Endothelial cell of umbilical vein (primary cell): ENCODE measurements around the gene HDAC9. TPM values are rescaled to one million over a fixed set of nuclear protein-coding genes. Genes with fewer than 3 reads are reported as not detected.

ENCODE experiments used
- BruUV-seq: library from RNA; stranded (reverse); fragments of 400-500 nt; replicated peaks from 2 replicates; lab custom pipeline; 2021; lab: Mats Ljungman, UMichigan
- CTCF ChIA-PET: fragments of 300-600, 350-600 bp; sonication (Branson Sonifier 250); formaldehyde crosslinking; loops from one replicate; lab custom pipeline; 2021; ENCODE audit warnings: antibody characterized with exemption, inconsistent platforms; lab: Charles Lee
- POLR2A ChIA-PET: fragments of 300-600, 350-600 bp; sonication (Branson Sonifier 250); formaldehyde crosslinking; loops from one replicate; lab custom pipeline; 2021; ENCODE audit warnings: antibody characterized with exemption, inconsistent platforms; lab: Charles Lee
- DNase-seq: peaks from one replicate; pipeline ENCODE4 v3.0.0-alpha.2; 2011; ENCODE audit warnings: low read depth, low spot score
- FAIRE-seq: peaks from 2 replicates; lab custom pipeline; 2011; peaks lifted over from hg19 to GRCh38; lab: Jason Lieb, UNC
- H2AFZ ChIP-seq: 2 replicates; pipeline ENCODE4 v1.6.0; 2012; ENCODE audit warnings: low read depth, low read length, control low read depth, inconsistent platforms
- H3K27ac ChIP-seq: 2 replicates; pipeline ENCODE4 v1.5.1; 2011; ENCODE audit warnings: low read depth, mild to moderate bottlenecking, control low read depth, low read length, moderate library complexity; ENCODE audit not compliant: insufficient read depth
- H3K27me3 ChIP-seq, 2 experiments: 2 replicates each; pipeline versions ENCODE4 v1.6.0 to v1.6.1; 2011; ENCODE audit warnings: low read length in 2 of 2, mixed read lengths in 1 of 2; ENCODE audit not compliant: control insufficient read depth in 2 of 2, insufficient read depth in 2 of 2
- H3K36me3 ChIP-seq, 2 experiments: 2 replicates in 1 of 2; 3 replicates in 1 of 2; pipeline ENCODE4 v1.5.1; 2011; ENCODE audit warnings: low read length in 2 of 2, mild to moderate bottlenecking in 1 of 2, moderate library complexity in 1 of 2; ENCODE audit not compliant: control insufficient read depth in 2 of 2, insufficient read depth in 2 of 2; ENCODE audit errors: extremely low read depth in 1 of 2
- H3K4me1 ChIP-seq: 3 replicates; pipeline ENCODE4 v1.5.1; 2011; ENCODE audit warnings: mild to moderate bottlenecking, low read length; ENCODE audit not compliant: control insufficient read depth, insufficient read depth; ENCODE audit errors: extremely low read depth
- H3K4me2 ChIP-seq: 2 replicates; pipeline ENCODE4 v1.6.1; 2011; ENCODE audit warnings: low read length, control low read depth, mixed read lengths; ENCODE audit not compliant: insufficient read depth
- H3K4me3 ChIP-seq, 3 experiments: fragments of 200-600 bp in 1 of 3; sonication (generic), shearing (Covaris generic) in 1 of 3; replicated peaks in 1 of 3; 2 replicates each; pipeline ENCODE4 v1.5.1; 2011 to 2016; ENCODE audit warnings: control low read depth in 3 of 3, low read length in 3 of 3, mild to moderate bottlenecking in 2 of 3, inconsistent platforms in 1 of 3, low read depth in 1 of 3, moderate library complexity in 1 of 3; ENCODE audit not compliant: insufficient read depth in 1 of 3
- H3K79me2 ChIP-seq: 2 replicates; pipeline ENCODE4 v1.6.0; 2012; ENCODE audit warnings: low read length, inconsistent platforms; ENCODE audit not compliant: control insufficient read depth, insufficient read depth
- H3K9ac ChIP-seq: replicated peaks from 2 replicates; pipeline ENCODE3; 2011; ENCODE audit warnings: low read length, control low read depth; ENCODE audit not compliant: insufficient read depth; ENCODE audit errors: extremely low read depth
- H3K9me1 ChIP-seq: replicated peaks from 3 replicates; pipeline ENCODE4 v1.6.0; 2011; ENCODE audit warnings: mild to moderate bottlenecking, low read length; ENCODE audit not compliant: control insufficient read depth, insufficient read depth; ENCODE audit errors: extremely low read depth
- H3K9me3 ChIP-seq: replicated peaks from 2 replicates; pipeline ENCODE4 v1.5.1; 2012; ENCODE audit warnings: low read length, inconsistent platforms; ENCODE audit not compliant: control insufficient read depth, insufficient read depth
- H4K20me1 ChIP-seq: replicated peaks from 2 replicates; pipeline ENCODE3; 2011; ENCODE audit warnings: mild to moderate bottlenecking, low read length; ENCODE audit not compliant: control insufficient read depth, insufficient read depth; ENCODE audit errors: extremely low read depth
- CTCF ChIP-seq, 2 donors: IDR thresholded peaks; 1 replicate in 1 of 2; 2 replicates in 1 of 2; pipeline ENCODE4 v1.5.1; 2011; ENCODE audit warnings: low read length in 2 of 2, mild to moderate bottlenecking in 2 of 2, moderate library complexity in 2 of 2, control low read depth in 1 of 2, inconsistent platforms in 1 of 2, low read depth in 1 of 2; ENCODE audit not compliant: insufficient read depth in 1 of 2; ENCODE audit errors: extremely low read depth in 1 of 2
- EZH2 ChIP-seq: IDR thresholded peaks from 2 replicates; pipeline ENCODE4 v1.6.1; 2012; ENCODE audit warnings: borderline replicate concordance, low read depth, mild to moderate bottlenecking, moderate library complexity, low read length, inconsistent platforms; ENCODE audit not compliant: severe bottlenecking
- FOS ChIP-seq: IDR thresholded peaks from 2 replicates; pipeline ENCODE4 v1.6.1; 2011; ENCODE audit warnings: mild to moderate bottlenecking, low read length, moderate library complexity, borderline replicate concordance; ENCODE audit not compliant: insufficient read depth
- GATA2 ChIP-seq: IDR thresholded peaks from 2 replicates; pipeline ENCODE4 v1.7.0; 2011; ENCODE audit warnings: low read depth, mild to moderate bottlenecking, moderate library complexity, mixed read lengths, low read length; ENCODE audit not compliant: insufficient read length, insufficient read depth
- JUN ChIP-seq: IDR thresholded peaks from 2 replicates; pipeline ENCODE4 v1.6.1; 2011; ENCODE audit warnings: borderline replicate concordance, low read depth; ENCODE audit not compliant: insufficient read length, insufficient read depth
- MAX ChIP-seq: IDR thresholded peaks from 2 replicates; pipeline ENCODE4 v1.6.1; 2011; ENCODE audit not compliant: insufficient read depth, insufficient read length
- MYC ChIP-seq: IDR thresholded peaks from one replicate; pipeline ENCODE4 v1.6.1; 2011; ENCODE audit warnings: mild to moderate bottlenecking, low read depth, low read length
- POLR2A ChIP-seq: IDR thresholded peaks from 2 replicates; pipeline ENCODE4 v1.6.1; 2012; ENCODE audit warnings: low read depth, mild to moderate bottlenecking, control low read depth, low read length
- POLR2AphosphoS5 ChIP-seq: IDR thresholded peaks from 2 replicates; pipeline ENCODE4 v1.6.1; 2012; ENCODE audit warnings: low read depth, mild to moderate bottlenecking, control low read depth, low read length, moderate library complexity; ENCODE audit not compliant: insufficient read depth
- dilution Hi-C: fragments of 300-500 bp; cut with MboI; formaldehyde crosslinking; loops from one replicate; pipeline ENCODE4 v1.15.0; 2019; ENCODE audit warnings: low sequenced_read_pairs; ENCODE audit not compliant: extremely low pct_ligation_motif_present
- intact Hi-C: fragments of 100-400 bp; cut with micrococcal nuclease; formaldehyde crosslinking; loops from one replicate; pipeline ENCODE4 v1.10.0; 2022
- polyA plus RNA-seq, 4 experiments: library from polyadenylated mRNA; depleted of rRNA in 3 of 4; stranded (reverse) in 3 of 4; unstranded in 1 of 4; fragments of >200 nt; gene quantifications; 2 replicates each; pipeline versions ENCODE4 v1.2.1 to v1.2.3, GENCODE V29; 2011 to 2012; ENCODE audit warnings: missing spikeins in 1 of 4
- total RNA-seq: library from RNA; stranded (reverse); gene quantifications from 2 replicates; pipeline ENCODE4 v1.2.3, GENCODE V29; 2021

HDAC9 gene
- total and polyA plus RNA-seq, 2 donors (not counting 3 experiments of a cell fraction or from before 2014, with no cell fraction given): 1.8 to 11.6 TPM

- no TSS peak for BruUV-seq
- TF ChIP-seq POLR2A (no peak), GATA2 (no peak), EZH2 (no peak), FOS (no peak), CTCF (IDR thresholded peaks at IDR 0.05; ENCODE audit: extremely low read depth in 1 of 2, insufficient read depth in 1 of 2, low read depth in 1 of 2, low read length in 2 of 2) (no peak), MAX (no peak), JUN (no peak), MYC (no peak), POLR2AphosphoS5 (no peak)
- Histone ChIP-seq H3K9me1 (no peaks in the 10 kb centered on the region), H3K4me1 (no peaks in the 10 kb centered on the region), H3K9ac (no peak overlapping the region), H3K36me3 (no peaks in the 10 kb centered on the region), H2AFZ (no peak overlapping the region), H3K9me3 (no peaks in the 10 kb centered on the region), H3K27ac (no peak overlapping the region), H3K27me3 (no peaks in the 10 kb centered on the region), H3K79me2 (no peaks in the 10 kb centered on the region), H4K20me1 (no peaks in the 10 kb centered on the region), H3K4me2 (no peak overlapping the region), H3K4me3 (no peak overlapping the region)
- DNase-seq (no peak), FAIRE-seq (no peak)
- POLR2A ChIA-PET: no interaction called here
- CTCF ChIA-PET: no interaction called here
- intact Hi-C loops (no loop called here), dilution Hi-C loops (no loop called here)
Observed at GRCh38 chr7:18467011-18467410, 28.5 kb upstream of the HDAC9 start.
